ENCODE data around the gene TPRG1L. TPM values are rescaled to one million over a fixed set of nuclear protein-coding genes. Genes with fewer than 3 reads are reported as not detected.

The TPRG1L gene
- total RNA-seq, 2 experiments from 2014 or later = 9.5 to 10.0 TPM

- no peaks in the 10 kb centered on the region for H3K4me1 Mint-ChIP-seq
- H3K4me3 Mint-ChIP-seq = no peak overlapping the region
- H3K27me3 Mint-ChIP-seq = no peaks in the 10 kb centered on the region
- H3K36me3 Mint-ChIP-seq = peaks cover 4% of the 10 kb centered on the region
- H3K9me3 Mint-ChIP-seq = no peaks in the 10 kb centered on the region
- DNase-seq = no peak
- no peak overlapping the region for H3K27ac Mint-ChIP-seq
Measured at GRCh38 chr1:3636531-3636930, 11.7 kb downstream of the TPRG1L start.

GRCh38 chr1:3638027-3638426 lies 13.2 kb downstream of the TPRG1L start:
- H3K4me3 Mint-ChIP-seq = no peak overlapping the region
- no peak overlapping the region for H3K27ac Mint-ChIP-seq
- DNase-seq = no peak
- H3K36me3 Mint-ChIP-seq = peaks cover 3% of the 10 kb centered on the region
- no peaks in the 10 kb centered on the region for H3K4me1 Mint-ChIP-seq
- no peaks in the 10 kb centered on the region for H3K9me3 Mint-ChIP-seq
- no peaks in the 10 kb centered on the region for H3K27me3 Mint-ChIP-seq

- Mint-ChIP-seq H3K4me1 (no peaks in the 10 kb centered on the region), H3K4me3 (no peak overlapping the region), H3K9me3 (no peaks in the 10 kb centered on the region), H3K27ac (no peak overlapping the region), H3K27me3 (no peaks in the 10 kb centered on the region), H3K36me3 (peaks cover 3% of the 10 kb centered on the region)
- no peak for DNase-seq
Measured at GRCh38 chr1:3638676-3639075, 13.9 kb downstream of the TPRG1L start.

- Mint-ChIP-seq H3K4me1 (no peaks in the 10 kb centered on the region), H3K27me3 (no peaks in the 10 kb centered on the region), H3K36me3 (peaks cover 3% of the 10 kb centered on the region), H3K4me3 (no peak overlapping the region), H3K9me3 (no peaks in the 10 kb centered on the region), H3K27ac (no peak overlapping the region)
- no peak for DNase-seq
Measured at GRCh38 chr1:3639397-3639911, 14.6 kb downstream of the TPRG1L start.

- Mint-ChIP-seq H3K36me3 (peaks cover 1% of the 10 kb centered on the region), H3K4me3 (no peak overlapping the region), H3K9me3 (no peaks in the 10 kb centered on the region), H3K27ac (no peak overlapping the region), H3K4me1 (no peaks in the 10 kb centered on the region), H3K27me3 (no peaks in the 10 kb centered on the region)
- no peak for DNase-seq
Measured at GRCh38 chr1:3640121-3640837, 15.5 kb downstream of the TPRG1L start.

- no peak for DNase-seq
- Mint-ChIP-seq H3K27me3 (no peaks in the 10 kb centered on the region), H3K4me3 (no peak overlapping the region), H3K27ac (no peak overlapping the region), H3K4me1 (no peaks in the 10 kb centered on the region), H3K9me3 (no peaks in the 10 kb centered on the region), H3K36me3 (no peaks in the 10 kb centered on the region)
Measured at GRCh38 chr1:3641046-3641760, 16.4 kb downstream of the TPRG1L start.

- Mint-ChIP-seq H3K4me3 (no peak overlapping the region), H3K4me1 (no peaks in the 10 kb centered on the region), H3K27me3 (no peaks in the 10 kb centered on the region), H3K27ac (no peak overlapping the region), H3K9me3 (no peaks in the 10 kb centered on the region), H3K36me3 (no peaks in the 10 kb centered on the region)
- DNase-seq = no peak
Measured at GRCh38 chr1:3641816-3642215, 17.0 kb downstream of the TPRG1L start.

- H3K36me3 Mint-ChIP-seq = no peaks in the 10 kb centered on the region
- no peaks in the 10 kb centered on the region for H3K9me3 Mint-ChIP-seq
- no peak overlapping the region for H3K27ac Mint-ChIP-seq
- no peak for DNase-seq
- no peak overlapping the region for H3K4me3 Mint-ChIP-seq
- peaks cover 5% of the 10 kb centered on the region for H3K4me1 Mint-ChIP-seq
- no peaks in the 10 kb centered on the region for H3K27me3 Mint-ChIP-seq
Measured at GRCh38 chr1:3642919-3643675, 18.3 kb downstream of the TPRG1L start.

GRCh38 chr1:3644273-3644672 lies 19.5 kb downstream of the TPRG1L start:
- peaks cover 3% of the 10 kb centered on the region for H3K36me3 Mint-ChIP-seq
- DNase-seq = no peak
- no peaks in the 10 kb centered on the region for H3K9me3 Mint-ChIP-seq
- peaks cover 17% of the 10 kb centered on the region for H3K4me1 Mint-ChIP-seq
- no peaks in the 10 kb centered on the region for H3K27me3 Mint-ChIP-seq
- no peak overlapping the region for H3K27ac Mint-ChIP-seq
- H3K4me3 Mint-ChIP-seq = no peak overlapping the region

GRCh38 chr1:3645247-3645646 lies 20.4 kb downstream of the TPRG1L start:
- Mint-ChIP-seq H3K4me1 (peaks cover 17% of the 10 kb centered on the region), H3K4me3 (no peak overlapping the region), H3K27ac (no peak overlapping the region), H3K36me3 (peaks cover 3% of the 10 kb centered on the region), H3K9me3 (no peaks in the 10 kb centered on the region), H3K27me3 (peaks cover under 1% of the 10 kb centered on the region)
- no peak for DNase-seq

- Mint-ChIP-seq H3K27ac (no peak overlapping the region), H3K9me3 (no peaks in the 10 kb centered on the region), H3K27me3 (peaks cover 4% of the 10 kb centered on the region), H3K4me1 (peaks cover 19% of the 10 kb centered on the region), H3K4me3 (no peak overlapping the region), H3K36me3 (peaks cover 3% of the 10 kb centered on the region)
- DNase-seq = no peak
Measured at GRCh38 chr1:3645666-3646355, 21.0 kb downstream of the TPRG1L start.

GRCh38 chr1:3646596-3646995 lies 21.8 kb downstream of the TPRG1L start:
- Mint-ChIP-seq H3K27me3 (peaks cover 11% of the 10 kb centered on the region), H3K27ac (no peak overlapping the region)

GRCh38 chr1:3649342-3650247 lies 24.8 kb downstream of the TPRG1L start, which contains the start of gene WRAP73:
TSS of gene WRAP73 (minus strand) at chr1:3650103. CDS start at chr1:3649999, 104 bp downstream.
- Mint-ChIP-seq H3K27me3 (peaks cover 27% of the 10 kb centered on the region), H3K9me3 (no peaks in the 10 kb centered on the region), H3K4me3 (peak within 1 kb of the TSS; percentile 80)

More at GRCh38 chr1:3646596-3646995, 21.8 kb downstream of the TPRG1L start:
- Mint-ChIP-seq H3K36me3 (peaks cover 3% of the 10 kb centered on the region), H3K4me1 (peaks cover 22% of the 10 kb centered on the region), H3K4me3 (no peak overlapping the region), H3K9me3 (no peaks in the 10 kb centered on the region)
- DNase-seq = no peak

More at GRCh38 chr1:3649342-3650247, 24.8 kb downstream of the TPRG1L start, which contains the start of gene WRAP73:
- DNase-seq = peak; percentile 93
- H3K27ac Mint-ChIP-seq = no peak within 1 kb of the TSS
- peaks cover 22% of the 10 kb centered on the region for H3K4me1 Mint-ChIP-seq
- peaks cover 3% of the 10 kb centered on the region for H3K36me3 Mint-ChIP-seq

Data from activated naive CD8-positive, alpha-beta T cell treated with anti-CD3 and anti-CD28 coated beads for 36 hours (primary cell).